Endothelial cell of umbilical vein (primary cell): ENCODE data around the gene RIPOR3. TPM values are rescaled to one million over a fixed set of nuclear protein-coding genes. Genes with fewer than 3 reads are reported as not detected.

Experiments used
- BruUV-seq: library from RNA; stranded (reverse); fragments of 400-500 nt; replicated peaks from 2 replicates; lab custom pipeline; 2021; lab: Mats Ljungman, UMichigan
- CTCF ChIA-PET: fragments of 300-600, 350-600 bp; sonication (Branson Sonifier 250); formaldehyde crosslinking; loops from one replicate; lab custom pipeline; 2021; ENCODE audit warnings: antibody characterized with exemption, inconsistent platforms; lab: Charles Lee
- POLR2A ChIA-PET: fragments of 300-600, 350-600 bp; sonication (Branson Sonifier 250); formaldehyde crosslinking; loops from one replicate; lab custom pipeline; 2021; ENCODE audit warnings: antibody characterized with exemption, inconsistent platforms; lab: Charles Lee
- DNase-seq: peaks from one replicate; pipeline ENCODE4 v3.0.0-alpha.2; 2011; ENCODE audit warnings: low read depth, low spot score
- FAIRE-seq: peaks from 2 replicates; lab custom pipeline; 2011; peaks lifted over from hg19 to GRCh38; lab: Jason Lieb, UNC
- H2AFZ ChIP-seq: 2 replicates; pipeline ENCODE4 v1.6.0; 2012; ENCODE audit warnings: low read depth, low read length, control low read depth, inconsistent platforms
- H3K27ac ChIP-seq: 2 replicates; pipeline ENCODE4 v1.5.1; 2011; ENCODE audit warnings: low read depth, mild to moderate bottlenecking, control low read depth, low read length, moderate library complexity; ENCODE audit not compliant: insufficient read depth
- H3K27me3 ChIP-seq, 2 experiments: 2 replicates each; pipeline versions ENCODE4 v1.6.0 to v1.6.1; 2011; ENCODE audit warnings: low read length in 2 of 2, mixed read lengths in 1 of 2; ENCODE audit not compliant: control insufficient read depth in 2 of 2, insufficient read depth in 2 of 2
- H3K36me3 ChIP-seq, 2 experiments: 2 replicates in 1 of 2; 3 replicates in 1 of 2; pipeline ENCODE4 v1.5.1; 2011; ENCODE audit warnings: low read length in 2 of 2, mild to moderate bottlenecking in 1 of 2, moderate library complexity in 1 of 2; ENCODE audit not compliant: control insufficient read depth in 2 of 2, insufficient read depth in 2 of 2; ENCODE audit errors: extremely low read depth in 1 of 2
- H3K4me1 ChIP-seq: 3 replicates; pipeline ENCODE4 v1.5.1; 2011; ENCODE audit warnings: mild to moderate bottlenecking, low read length; ENCODE audit not compliant: control insufficient read depth, insufficient read depth; ENCODE audit errors: extremely low read depth
- H3K4me2 ChIP-seq: 2 replicates; pipeline ENCODE4 v1.6.1; 2011; ENCODE audit warnings: low read length, control low read depth, mixed read lengths; ENCODE audit not compliant: insufficient read depth
- H3K4me3 ChIP-seq, 3 experiments: fragments of 200-600 bp in 1 of 3; sonication (generic), shearing (Covaris generic) in 1 of 3; replicated peaks in 1 of 3; 2 replicates each; pipeline ENCODE4 v1.5.1; 2011 to 2016; ENCODE audit warnings: control low read depth in 3 of 3, low read length in 3 of 3, mild to moderate bottlenecking in 2 of 3, inconsistent platforms in 1 of 3, low read depth in 1 of 3, moderate library complexity in 1 of 3; ENCODE audit not compliant: insufficient read depth in 1 of 3
- H3K79me2 ChIP-seq: 2 replicates; pipeline ENCODE4 v1.6.0; 2012; ENCODE audit warnings: low read length, inconsistent platforms; ENCODE audit not compliant: control insufficient read depth, insufficient read depth
- H3K9ac ChIP-seq: replicated peaks from 2 replicates; pipeline ENCODE3; 2011; ENCODE audit warnings: low read length, control low read depth; ENCODE audit not compliant: insufficient read depth; ENCODE audit errors: extremely low read depth
- H3K9me1 ChIP-seq: replicated peaks from 3 replicates; pipeline ENCODE4 v1.6.0; 2011; ENCODE audit warnings: mild to moderate bottlenecking, low read length; ENCODE audit not compliant: control insufficient read depth, insufficient read depth; ENCODE audit errors: extremely low read depth
- H3K9me3 ChIP-seq: replicated peaks from 2 replicates; pipeline ENCODE4 v1.5.1; 2012; ENCODE audit warnings: low read length, inconsistent platforms; ENCODE audit not compliant: control insufficient read depth, insufficient read depth
- H4K20me1 ChIP-seq: replicated peaks from 2 replicates; pipeline ENCODE3; 2011; ENCODE audit warnings: mild to moderate bottlenecking, low read length; ENCODE audit not compliant: control insufficient read depth, insufficient read depth; ENCODE audit errors: extremely low read depth
- EZH2 ChIP-seq: IDR thresholded peaks from 2 replicates; pipeline ENCODE4 v1.6.1; 2012; ENCODE audit warnings: borderline replicate concordance, low read depth, mild to moderate bottlenecking, moderate library complexity, low read length, inconsistent platforms; ENCODE audit not compliant: severe bottlenecking
- FOS ChIP-seq: IDR thresholded peaks from 2 replicates; pipeline ENCODE4 v1.6.1; 2011; ENCODE audit warnings: mild to moderate bottlenecking, low read length, moderate library complexity, borderline replicate concordance; ENCODE audit not compliant: insufficient read depth
- GATA2 ChIP-seq: IDR thresholded peaks from 2 replicates; pipeline ENCODE4 v1.7.0; 2011; ENCODE audit warnings: low read depth, mild to moderate bottlenecking, moderate library complexity, mixed read lengths, low read length; ENCODE audit not compliant: insufficient read length, insufficient read depth
- JUN ChIP-seq: IDR thresholded peaks from 2 replicates; pipeline ENCODE4 v1.6.1; 2011; ENCODE audit warnings: borderline replicate concordance, low read depth; ENCODE audit not compliant: insufficient read length, insufficient read depth
- MAX ChIP-seq: IDR thresholded peaks from 2 replicates; pipeline ENCODE4 v1.6.1; 2011; ENCODE audit not compliant: insufficient read depth, insufficient read length
- MYC ChIP-seq: IDR thresholded peaks from one replicate; pipeline ENCODE4 v1.6.1; 2011; ENCODE audit warnings: mild to moderate bottlenecking, low read depth, low read length
- POLR2A ChIP-seq: IDR thresholded peaks from 2 replicates; pipeline ENCODE4 v1.6.1; 2012; ENCODE audit warnings: low read depth, mild to moderate bottlenecking, control low read depth, low read length
- POLR2AphosphoS5 ChIP-seq: IDR thresholded peaks from 2 replicates; pipeline ENCODE4 v1.6.1; 2012; ENCODE audit warnings: low read depth, mild to moderate bottlenecking, control low read depth, low read length, moderate library complexity; ENCODE audit not compliant: insufficient read depth
- dilution Hi-C: fragments of 300-500 bp; cut with MboI; formaldehyde crosslinking; loops from one replicate; pipeline ENCODE4 v1.15.0; 2019; ENCODE audit warnings: low sequenced_read_pairs; ENCODE audit not compliant: extremely low pct_ligation_motif_present
- intact Hi-C: fragments of 100-400 bp; cut with micrococcal nuclease; formaldehyde crosslinking; loops from one replicate; pipeline ENCODE4 v1.10.0; 2022
- polyA plus RNA-seq, 4 experiments: library from polyadenylated mRNA; depleted of rRNA in 3 of 4; stranded (reverse) in 3 of 4; unstranded in 1 of 4; fragments of >200 nt; gene quantifications; 2 replicates each; pipeline versions ENCODE4 v1.2.1 to v1.2.3, GENCODE V29; 2011 to 2012; ENCODE audit warnings: missing spikeins in 1 of 4
- total RNA-seq: library from RNA; stranded (reverse); gene quantifications from 2 replicates; pipeline ENCODE4 v1.2.3, GENCODE V29; 2021
- TF ChIP-seq, protein P1 (sequence below), 2 donors: IDR thresholded peaks; 1 replicate in 1 of 2; 2 replicates in 1 of 2; pipeline ENCODE4 v1.5.1; 2011; ENCODE audit warnings: low read length in 2 of 2, mild to moderate bottlenecking in 2 of 2, moderate library complexity in 2 of 2, control low read depth in 1 of 2, inconsistent platforms in 1 of 2, low read depth in 1 of 2; ENCODE audit not compliant: insufficient read depth in 1 of 2; ENCODE audit errors: extremely low read depth in 1 of 2

The RIPOR3 gene
- total and polyA plus RNA-seq, 2 donors (not counting 3 experiments of a cell fraction or from before 2014, with no cell fraction given), result not detected

GRCh38 chr20:50649590-50649989 is 41.8 kb downstream of the RIPOR3 start:
- H4K20me1 ChIP-seq, result no peaks in the 10 kb centered on the region
- H2AFZ ChIP-seq, result no peak overlapping the region
- intact Hi-C loops, result no loop called here
- no peak overlapping the region for H3K4me2 ChIP-seq
- no peak overlapping the region for H3K9ac ChIP-seq
- H3K9me1 ChIP-seq, result no peaks in the 10 kb centered on the region
- CTCF ChIA-PET, result interaction anchor here (1.2 kb wide), 1 partner anchor 14 kb away, joined by 3 read pairs; no protein-coding TSS in a partner anchor
- BruUV-seq, result no TSS peak
- H3K27ac ChIP-seq, result no peak overlapping the region
- H3K4me3 ChIP-seq, result no peak overlapping the region
- peaks cover 9% of the 10 kb centered on the region for H3K4me1 ChIP-seq
- dilution Hi-C loops, result no loop called here
- no peaks in the 10 kb centered on the region for H3K79me2 ChIP-seq
- DNase-seq, result no peak
- POLR2A ChIA-PET, result no interaction called here
- no peak for TF ChIP-seq FOS
- no peak for TF ChIP-seq POLR2AphosphoS5
- peaks cover 0 to 1% of the 10 kb centered on the region in 2 experiments for H3K27me3 ChIP-seq
- no peaks in the 10 kb centered on the region for H3K9me3 ChIP-seq
- FAIRE-seq, result no peak
- H3K36me3 ChIP-seq, result no peaks in the 10 kb centered on the region

DNA sequence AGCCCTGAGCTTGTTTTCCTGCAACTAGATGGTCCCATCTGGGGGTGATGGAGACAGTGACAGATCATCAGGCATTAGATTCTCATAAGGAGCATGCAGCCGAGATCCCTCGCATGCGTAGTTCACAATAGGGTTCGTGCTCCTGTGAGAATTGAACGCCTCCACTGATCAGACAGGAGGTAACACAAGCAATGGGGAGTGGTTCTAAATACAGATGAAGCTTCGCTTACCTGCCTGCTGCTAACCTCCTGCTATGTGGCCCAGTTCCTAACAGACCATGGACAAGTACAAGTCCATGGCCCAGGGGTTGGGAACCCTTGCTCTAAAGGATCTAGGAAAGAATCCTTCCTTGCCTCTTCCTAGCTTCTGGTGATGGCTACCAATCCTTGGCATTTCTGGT is 42.7 kb downstream of the RIPOR3 start:
- H3K4me2 ChIP-seq, result no peak overlapping the region
- TF ChIP-seq FOS (no peak), JUN (no peak), EZH2 (no peak), GATA2 (no peak), POLR2AphosphoS5 (no peak), POLR2A (no peak), MAX (no peak), MYC (no peak)
- TF ChIP-seq, protein P1, sequence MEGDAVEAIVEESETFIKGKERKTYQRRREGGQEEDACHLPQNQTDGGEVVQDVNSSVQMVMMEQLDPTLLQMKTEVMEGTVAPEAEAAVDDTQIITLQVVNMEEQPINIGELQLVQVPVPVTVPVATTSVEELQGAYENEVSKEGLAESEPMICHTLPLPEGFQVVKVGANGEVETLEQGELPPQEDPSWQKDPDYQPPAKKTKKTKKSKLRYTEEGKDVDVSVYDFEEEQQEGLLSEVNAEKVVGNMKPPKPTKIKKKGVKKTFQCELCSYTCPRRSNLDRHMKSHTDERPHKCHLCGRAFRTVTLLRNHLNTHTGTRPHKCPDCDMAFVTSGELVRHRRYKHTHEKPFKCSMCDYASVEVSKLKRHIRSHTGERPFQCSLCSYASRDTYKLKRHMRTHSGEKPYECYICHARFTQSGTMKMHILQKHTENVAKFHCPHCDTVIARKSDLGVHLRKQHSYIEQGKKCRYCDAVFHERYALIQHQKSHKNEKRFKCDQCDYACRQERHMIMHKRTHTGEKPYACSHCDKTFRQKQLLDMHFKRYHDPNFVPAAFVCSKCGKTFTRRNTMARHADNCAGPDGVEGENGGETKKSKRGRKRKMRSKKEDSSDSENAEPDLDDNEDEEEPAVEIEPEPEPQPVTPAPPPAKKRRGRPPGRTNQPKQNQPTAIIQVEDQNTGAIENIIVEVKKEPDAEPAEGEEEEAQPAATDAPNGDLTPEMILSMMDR (IDR thresholded peaks at IDR 0.05; ENCODE audit: extremely low read depth in 1 of 2, insufficient read depth in 1 of 2, low read depth in 1 of 2, low read length in 2 of 2), result no peak
- H3K9me1 ChIP-seq, result no peaks in the 10 kb centered on the region
- dilution Hi-C loops (no loop called here), intact Hi-C loops (no loop called here)
- DNase-seq (no peak), FAIRE-seq (no peak)
- no peaks in the 10 kb centered on the region for H3K9me3 ChIP-seq
- H2AFZ ChIP-seq, result no peak overlapping the region
- H3K4me1 ChIP-seq, result peaks cover 9% of the 10 kb centered on the region
- POLR2A ChIA-PET, result no interaction called here
- BruUV-seq, result no TSS peak
- H3K79me2 ChIP-seq, result no peaks in the 10 kb centered on the region
- H3K36me3 ChIP-seq, result no peaks in the 10 kb centered on the region
- CTCF ChIA-PET, result interaction anchor here (1.1 kb wide), 1 partner anchor 13 kb away, joined by 3 read pairs; no protein-coding TSS in a partner anchor
- no peaks in the 10 kb centered on the region for H3K27me3 ChIP-seq
- no peak overlapping the region for H3K4me3 ChIP-seq
- H4K20me1 ChIP-seq, result no peaks in the 10 kb centered on the region
- H3K27ac ChIP-seq, result no peak overlapping the region
- no peak overlapping the region for H3K9ac ChIP-seq
